ENCODE results near the gene GNAS. TPM values are rescaled to one million over a fixed set of nuclear protein-coding genes. Genes with fewer than 3 reads are reported as not detected.
A peak's percentile ranks its signal among the peaks of the same experiment; 100 is the strongest.

The GNAS gene
- total RNA-seq, 1 experiment from 2014 or later: 629 TPM

DNA sequence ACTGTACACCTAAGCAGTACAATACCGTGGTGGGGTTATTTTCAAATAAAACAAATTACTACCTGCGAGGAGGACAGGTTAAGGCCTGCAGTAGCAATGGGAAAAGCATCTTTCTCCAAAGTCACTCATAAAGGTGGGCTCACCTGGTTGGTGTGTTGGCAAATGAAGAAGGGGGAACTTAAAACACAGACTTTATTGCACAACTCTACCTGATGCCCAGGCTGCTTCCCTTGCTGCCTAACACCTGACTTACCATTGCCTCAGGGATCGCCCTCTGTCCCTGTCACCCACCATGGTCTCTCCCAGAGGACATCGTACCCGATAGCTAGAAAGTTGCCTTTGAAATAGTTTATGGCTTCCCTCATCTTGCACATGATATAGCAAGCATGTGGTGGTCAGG is 53.6 kb downstream of the GNAS start:
- no peak overlapping the region for H3K27ac Mint-ChIP-seq (ENCODE audit: low read depth, unreplicated experiment)
- H3K27me3 Mint-ChIP-seq (ENCODE audit: insufficient read depth, unreplicated experiment): no peaks in the 10 kb centered on the region
- no peaks in the 10 kb centered on the region for H3K9me3 Mint-ChIP-seq (ENCODE audit: unreplicated experiment)
- no peak for TF ChIP-seq CTCF (IDR thresholded peaks at IDR 0.05; ENCODE audit: unreplicated experiment)
- peaks cover 90% of the 10 kb centered on the region for H3K36me3 Mint-ChIP-seq (ENCODE audit: insufficient read depth, unreplicated experiment)
- ChIA-PET POLR2A (interaction anchor here (0.6 to 2.3 kb wide), 6 partner anchors 11 to 126 kb away, joined by 3 to 15 read pairs (median 10); partner anchors contain the start of genes ATP5F1E and NELFCD), CTCF (interaction anchor here (1.6 kb wide), 1 partner anchor 548 kb away, joined by 3 read pairs; no protein-coding TSS in a partner anchor)
- no TSS peak for BruUV-seq (replicated peaks)
- no peak for DNase-seq (ENCODE audit: unreplicated experiment)
- no peak overlapping the region for H3K4me3 Mint-ChIP-seq (ENCODE audit: unreplicated experiment)
- peaks cover 17% of the 10 kb centered on the region for H3K4me1 Mint-ChIP-seq (ENCODE audit: insufficient read depth, unreplicated experiment)
- intact Hi-C loops (cut with micrococcal nuclease): no loop called here

GRCh38 chr20:58906894-58907293 is 54.4 kb downstream of the GNAS start:
- Mint-ChIP-seq H3K27ac (ENCODE audit: low read depth, unreplicated experiment) (peak overlapping the region; percentile 50), H3K27me3 (ENCODE audit: insufficient read depth, unreplicated experiment) (no peaks in the 10 kb centered on the region), H3K4me1 (ENCODE audit: insufficient read depth, unreplicated experiment) (peaks cover 17% of the 10 kb centered on the region), H3K36me3 (ENCODE audit: insufficient read depth, unreplicated experiment) (peaks cover 93% of the 10 kb centered on the region), H3K9me3 (ENCODE audit: unreplicated experiment) (no peaks in the 10 kb centered on the region), H3K4me3 (ENCODE audit: unreplicated experiment) (no peak overlapping the region)
- ChIA-PET CTCF (interaction anchor here (0.7 to 1.6 kb wide), 3 partner anchors 37 to 929 kb away, joined by 3 read pairs; no protein-coding TSS in a partner anchor), POLR2A (interaction anchor here (0.8 to 2.3 kb wide), 9 partner anchors 12 to 135 kb away, joined by 3 to 15 read pairs (median 7); partner anchors contain the start of genes ATP5F1E, NELFCD and PRELID3B)
- intact Hi-C loops (cut with micrococcal nuclease): no loop called here
- BruUV-seq (replicated peaks): no TSS peak
- peak; percentile 89 for DNase-seq (ENCODE audit: unreplicated experiment)
- no peak for TF ChIP-seq CTCF (IDR thresholded peaks at IDR 0.05; ENCODE audit: unreplicated experiment)

DNA sequence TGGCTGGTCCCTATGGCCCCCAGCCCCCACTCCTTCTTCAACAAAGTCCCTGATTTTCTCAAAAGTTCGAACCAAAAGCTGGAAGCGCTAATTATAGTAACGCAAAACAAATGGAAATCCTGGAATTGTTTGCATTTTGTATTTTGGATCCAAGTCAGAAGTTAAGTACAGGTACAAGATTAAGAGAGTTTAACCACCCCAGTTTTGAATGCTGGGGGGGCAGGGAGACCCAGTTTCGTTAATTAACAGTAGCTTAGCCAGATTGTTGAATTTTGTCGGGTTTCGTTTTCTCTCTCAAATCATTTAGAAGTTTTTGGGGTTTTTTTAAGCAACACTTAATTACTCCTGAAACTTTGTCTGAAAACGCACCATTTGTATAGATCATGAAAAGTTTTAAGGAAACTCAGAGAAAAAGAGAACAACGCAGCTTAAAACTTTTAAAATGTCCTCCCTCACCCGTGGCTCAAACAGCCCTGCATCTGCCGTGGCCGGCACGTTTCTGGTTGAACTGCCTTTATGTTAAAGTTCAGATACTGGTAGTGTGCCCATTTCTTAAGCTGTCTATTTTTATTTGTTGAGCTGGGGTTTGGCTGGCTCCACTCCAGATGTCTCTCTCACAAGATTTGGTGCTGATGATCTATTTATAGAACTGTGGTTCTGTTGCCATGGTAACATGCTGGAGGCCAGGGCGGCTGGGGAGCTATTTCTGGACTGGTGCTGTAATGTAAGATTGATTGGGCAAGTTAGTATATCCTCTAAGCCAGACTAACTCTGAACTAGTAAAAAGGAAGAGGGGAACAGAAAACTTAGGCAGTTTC is 55.0 kb downstream of the GNAS start:
- Mint-ChIP-seq H3K36me3 (ENCODE audit: insufficient read depth, unreplicated experiment) (peaks cover 94% of the 10 kb centered on the region), H3K4me1 (ENCODE audit: insufficient read depth, unreplicated experiment) (peaks cover 17% of the 10 kb centered on the region), H3K4me3 (ENCODE audit: unreplicated experiment) (peak overlapping the region; percentile 12), H3K9me3 (ENCODE audit: unreplicated experiment) (no peaks in the 10 kb centered on the region), H3K27ac (ENCODE audit: low read depth, unreplicated experiment) (peak overlapping the region; percentile 50), H3K27me3 (ENCODE audit: insufficient read depth, unreplicated experiment) (no peaks in the 10 kb centered on the region)
- no TSS peak for BruUV-seq (replicated peaks)
- CTCF ChIA-PET: interaction anchor here (0.7 to 1.6 kb wide), 3 partner anchors 11 to 547 kb away, joined by 3 read pairs; no protein-coding TSS in a partner anchor
- intact Hi-C loops (cut with micrococcal nuclease): no loop called here
- peak; percentile 95 for DNase-seq (ENCODE audit: unreplicated experiment)
- POLR2A ChIA-PET: interaction anchor here (0.7 to 2.3 kb wide), 13 partner anchors 9 to 135 kb away, joined by 3 to 15 read pairs (median 4); partner anchors contain the start of genes ATP5F1E, GNAS, NELFCD and PRELID3B
- TF ChIP-seq CTCF (IDR thresholded peaks at IDR 0.05; ENCODE audit: unreplicated experiment): no peak

DNA sequence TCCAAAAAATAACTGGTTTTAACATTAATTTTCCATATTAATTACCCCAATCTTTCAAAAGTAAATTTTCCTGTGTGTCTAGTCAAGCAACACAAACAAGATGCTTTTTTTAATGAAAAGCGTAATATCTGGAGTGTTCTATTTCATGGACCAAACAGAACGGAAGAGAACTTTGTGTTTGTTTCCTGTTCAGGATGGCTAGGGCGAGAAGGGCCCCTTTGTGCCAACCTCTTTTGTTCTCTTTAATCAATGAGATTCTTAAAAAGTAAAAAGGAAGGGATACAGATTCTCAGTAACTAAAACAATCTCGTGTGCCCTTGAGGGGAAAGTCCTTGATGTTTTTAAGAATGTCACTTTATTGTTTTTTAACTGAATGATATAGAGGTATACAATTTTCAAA is 55.7 kb downstream of the GNAS start:
- no peak for TF ChIP-seq CTCF (IDR thresholded peaks at IDR 0.05; ENCODE audit: unreplicated experiment)
- Mint-ChIP-seq H3K27me3 (ENCODE audit: insufficient read depth, unreplicated experiment) (no peaks in the 10 kb centered on the region), H3K27ac (ENCODE audit: low read depth, unreplicated experiment) (peak overlapping the region; percentile 50), H3K9me3 (ENCODE audit: unreplicated experiment) (no peaks in the 10 kb centered on the region), H3K36me3 (ENCODE audit: insufficient read depth, unreplicated experiment) (peaks cover 98% of the 10 kb centered on the region), H3K4me3 (ENCODE audit: unreplicated experiment) (peak overlapping the region; percentile 12), H3K4me1 (ENCODE audit: insufficient read depth, unreplicated experiment) (peaks cover 17% of the 10 kb centered on the region)
- DNase-seq (ENCODE audit: unreplicated experiment): no peak
- CTCF ChIA-PET: interaction anchor here (0.6 to 1.0 kb wide), 2 partner anchors 10 to 313 kb away, joined by 3 read pairs; no protein-coding TSS in a partner anchor
- POLR2A ChIA-PET: interaction anchor here (1.0 to 2.3 kb wide), 8 partner anchors 9 to 124 kb away, joined by 3 to 15 read pairs (median 7); partner anchors contain the start of genes ATP5F1E and NELFCD
- intact Hi-C loops (cut with micrococcal nuclease): no loop called here
- BruUV-seq (replicated peaks): no TSS peak
